IMR-90 (cell line): ENCODE measurements around the gene PRKAR1B. TPM values are rescaled to one million over a fixed set of nuclear protein-coding genes. Genes with fewer than 3 reads are reported as not detected.

ENCODE experiments used
- ATAC-seq: fragments of 200-7000 bp; cut with Tn5 transposase; 2 replicates; pipeline ENCODE4 v1.9.1; 2020; ENCODE audit warnings: low read depth, mild to moderate bottlenecking, moderate library complexity
- BruUV-seq: library from RNA; stranded (reverse); fragments of 400-500 nt; replicated peaks from 2 replicates; lab custom pipeline; 2021; lab: Mats Ljungman, UMichigan
- CTCF ChIA-PET: fragments of 300-600 bp; formaldehyde crosslinking; extraction: SDS; loops from one replicate; lab custom pipeline; 2021; ENCODE audit warnings: antibody characterized with exemption; lab: Yijun Ruan, JAX
- POLR2A ChIA-PET: fragments of 300-600 bp; sonication (Branson Sonifier 250); formaldehyde crosslinking; loops from one replicate; lab custom pipeline; 2022; ENCODE audit warnings: antibody characterized with exemption; ENCODE audit not compliant: unreplicated experiment; lab: Charles Lee
- DNase-seq: peaks from one replicate; pipeline ENCODE4 v3.0.0; 2013
- H2AFZ ChIP-seq: replicated peaks from 2 replicates; pipeline ENCODE3; 2013; ENCODE audit warnings: low read length, mild to moderate bottlenecking; ENCODE audit not compliant: poor library complexity
- H2AK5ac ChIP-seq: 2 replicates; pipeline ENCODE4 v1.6.1; 2013; ENCODE audit warnings: low read depth, low read length, inconsistent platforms
- H2AK9ac ChIP-seq: replicated peaks from 2 replicates; pipeline ENCODE3; 2013; ENCODE audit warnings: mild to moderate bottlenecking, low read depth, low read length, moderate library complexity; ENCODE audit not compliant: poor library complexity
- H2BK120ac ChIP-seq: 2 replicates; pipeline ENCODE4 v1.6.1; 2013; ENCODE audit warnings: low read depth, low read length, inconsistent platforms
- H2BK15ac ChIP-seq: 3 replicates; pipeline ENCODE4 v1.6.1; 2013; ENCODE audit warnings: low read depth, low read length, inconsistent platforms
- H2BK20ac ChIP-seq: 2 replicates; pipeline ENCODE4 v1.6.1; 2013; ENCODE audit warnings: low read depth, mild to moderate bottlenecking, inconsistent platforms, low read length, moderate library complexity
- H2BK5ac ChIP-seq: 2 replicates; pipeline ENCODE4 v1.6.1; 2013; ENCODE audit warnings: mild to moderate bottlenecking, low read depth, low read length, inconsistent platforms; ENCODE audit not compliant: poor library complexity, severe bottlenecking
- H3K14ac ChIP-seq: replicated peaks from 2 replicates; pipeline ENCODE4 v1.6.1; 2013; ENCODE audit warnings: low read depth, low read length, inconsistent platforms
- H3K18ac ChIP-seq: 2 replicates; pipeline ENCODE4 v1.6.1; 2013; ENCODE audit warnings: low read depth, low read length, control low read depth
- H3K23ac ChIP-seq: 2 replicates; pipeline ENCODE4 v1.6.1; 2013; ENCODE audit warnings: low read depth, low read length, inconsistent platforms
- H3K27ac ChIP-seq: 2 replicates; pipeline ENCODE4 v1.5.1; 2013; ENCODE audit warnings: mild to moderate bottlenecking, control low read depth, low read length; ENCODE audit not compliant: insufficient read depth
- H3K27me3 ChIP-seq: 2 replicates; pipeline ENCODE4 v1.6.1; 2013; ENCODE audit warnings: low read length; ENCODE audit not compliant: control insufficient read depth, insufficient read depth
- H3K36me3 ChIP-seq: 2 replicates; pipeline ENCODE4 v1.6.1; 2013; ENCODE audit warnings: low read length, mixed read lengths; ENCODE audit not compliant: control insufficient read depth, insufficient read depth
- H3K4ac ChIP-seq: 2 replicates; pipeline ENCODE4 v1.6.1; 2013; ENCODE audit warnings: low read depth, low read length, inconsistent platforms
- H3K4me1 ChIP-seq: 2 replicates; pipeline ENCODE4 v1.6.1; 2013; ENCODE audit warnings: low read length, mixed read lengths; ENCODE audit not compliant: control insufficient read depth, insufficient read depth
- H3K4me2 ChIP-seq: 2 replicates; pipeline ENCODE4 v1.6.1; 2013; ENCODE audit warnings: low read depth, mild to moderate bottlenecking, control low read depth, low read length, moderate library complexity
- H3K4me3 ChIP-seq: 2 replicates; pipeline ENCODE4 v1.5.1; 2013; ENCODE audit warnings: low read depth, mild to moderate bottlenecking, control low read depth, low read length, moderate library complexity; ENCODE audit not compliant: insufficient read depth
- H3K56ac ChIP-seq: 2 replicates; pipeline ENCODE4 v1.6.1; 2013; ENCODE audit warnings: low read length, inconsistent platforms; ENCODE audit not compliant: insufficient read depth; ENCODE audit errors: extremely low read depth
- H3K79me1 ChIP-seq, 2 experiments: 2 replicates each; pipeline ENCODE4 v1.6.1; 2013; ENCODE audit warnings: low read length in 2 of 2, inconsistent platforms in 1 of 2, low read depth in 1 of 2
- H3K9ac ChIP-seq: 2 replicates; pipeline ENCODE4 v1.6.1; 2013; ENCODE audit warnings: low read depth, low read length, control low read depth
- H3K9me1 ChIP-seq: 2 replicates; pipeline ENCODE4 v1.6.1; 2013; ENCODE audit warnings: low read length, inconsistent platforms; ENCODE audit not compliant: insufficient read depth
- H3K9me3 ChIP-seq: 2 replicates; pipeline ENCODE4 v1.6.1; 2013; ENCODE audit warnings: low read length; ENCODE audit not compliant: control insufficient read depth, insufficient read depth
- H4K20me1 ChIP-seq: 2 replicates; pipeline ENCODE4 v1.6.1; 2013; ENCODE audit warnings: low read length, inconsistent platforms; ENCODE audit not compliant: insufficient read depth
- H4K5ac ChIP-seq: 2 replicates; pipeline ENCODE4 v1.6.1; 2013; ENCODE audit warnings: mild to moderate bottlenecking, low read depth, low read length, control low read depth
- H4K8ac ChIP-seq, 2 experiments: 2 replicates each; pipeline ENCODE4 v1.6.1; 2013; ENCODE audit warnings: low read depth in 2 of 2, low read length in 2 of 2, control low read depth in 1 of 2, inconsistent platforms in 1 of 2
- H4K91ac ChIP-seq: 2 replicates; pipeline ENCODE4 v1.6.1; 2013; ENCODE audit warnings: low read depth, low read length, inconsistent platforms; ENCODE audit not compliant: insufficient read depth
- MAZ ChIP-seq: IDR thresholded peaks from 2 replicates; pipeline ENCODE4 v1.6.1; 2012; ENCODE audit warnings: low read depth, mild to moderate bottlenecking, low read length, improper control_type of control experiment, moderate library complexity, borderline replicate concordance
- SMC3 ChIP-seq: fragments of 150-350 bp; IDR thresholded peaks from 2 replicates; pipeline ENCODE4 v1.6.1; 2016; ENCODE audit warnings: low read depth, mild to moderate bottlenecking, antibody characterized with exemption, low read length, moderate library complexity
- WGBS, 2 experiments: methylation state at CpG; one replicate each; pipeline versions ENCODE4 v1.1.5 to v1.1.7; 2013; ENCODE audit warnings: missing lambda C conversion rate in 2 of 2; ENCODE audit not compliant: insufficient read length in 1 of 2; ENCODE audit errors: extremely low coverage in 2 of 2; 5-methylcytosine and 5-hydroxymethylcytosine counted together
- dilution Hi-C: fragments of 300-500 bp; cut with HindIII; formaldehyde crosslinking; loops from one replicate; pipeline ENCODE4 v1.14.3; 2018; ENCODE audit warnings: low sequenced_read_pairs; ENCODE audit not compliant: unreplicated experiment
- in situ Hi-C: fragments of 300-500 bp; cut with MboI; formaldehyde crosslinking; loops from 3 replicates; pipeline ENCODE4 v1.14.3; 2019; ENCODE audit warnings: low sequenced_read_pairs, inconsistent platforms, mixed read lengths
- intact Hi-C: fragments of 100-400 bp; cut with micrococcal nuclease; formaldehyde crosslinking; loops from 2 replicates; pipeline ENCODE4 v1.10.0; 2022
- polyA plus RNA-seq, 3 experiments: library from polyadenylated mRNA; depleted of rRNA; stranded (reverse); fragments of >200 nt; gene quantifications; 2 replicates each; pipeline ENCODE4 v1.2.3, GENCODE V29; 2012; ENCODE audit warnings: low replicate concordance in 1 of 3
- total RNA-seq: library from RNA; depleted of rRNA; stranded (reverse); fragments of >200 nt; gene quantifications from 2 replicates; pipeline ENCODE4 v1.2.3, GENCODE V29; 2012

PRKAR1B gene
- total and polyA plus RNA-seq, 2 of the 4 experiments (the other 2 are of a cell fraction): 15.2 to 20.2 TPM

DNA sequence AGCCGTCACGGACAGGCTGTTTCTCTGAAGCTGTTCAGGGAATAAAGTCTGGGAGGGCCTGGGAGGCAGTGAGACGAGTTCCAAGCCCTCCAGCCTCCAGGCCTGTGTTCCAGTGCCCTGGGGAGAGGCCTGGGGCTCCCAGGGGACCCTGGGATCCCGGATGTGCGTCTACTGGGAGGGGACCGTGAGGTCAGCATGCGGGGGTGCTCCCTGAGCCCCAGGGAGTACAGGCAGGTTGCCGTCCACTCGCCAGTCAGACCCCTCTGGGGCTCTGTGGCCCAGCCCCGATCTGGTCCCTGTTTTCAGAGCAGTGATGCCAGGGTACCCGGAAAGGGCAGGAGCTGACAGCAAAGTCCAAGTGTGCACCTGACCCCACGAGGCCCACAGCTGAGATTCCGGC, 81.5 kb downstream of the PRKAR1B start:
- Histone ChIP-seq H2AK9ac (no peak overlapping the region), H3K18ac (no peak overlapping the region), H2BK5ac (no peak overlapping the region), H4K8ac (no peak overlapping the region), H3K27me3 (no peaks in the 10 kb centered on the region), H3K4me3 (no peak overlapping the region), H2BK15ac (no peak overlapping the region), H4K20me1 (no peaks in the 10 kb centered on the region), H2BK20ac (no peak overlapping the region), H3K4ac (no peak overlapping the region), H3K9ac (no peak overlapping the region), H3K9me3 (peaks cover 10% of the 10 kb centered on the region; the same call in 1 of the 2 replicates), H2AK5ac (no peak overlapping the region), H3K36me3 (no peaks in the 10 kb centered on the region), H2AFZ (no peak overlapping the region), H3K4me2 (no peak overlapping the region), H3K23ac (no peak overlapping the region), H3K9me1 (no peaks in the 10 kb centered on the region), H3K14ac (no peak overlapping the region), H2BK120ac (no peak overlapping the region), H3K27ac (no peak overlapping the region), H3K4me1 (no peaks in the 10 kb centered on the region), H4K5ac (no peak overlapping the region), H3K79me1 (no peaks in the 10 kb centered on the region), H4K91ac (no peak overlapping the region), H3K56ac (no peak overlapping the region)
- no peak for DNase-seq
- dilution Hi-C loops: no loop called here
- intact Hi-C loops: no loop called here
- BruUV-seq: no TSS peak
- ATAC-seq: no peak
- POLR2A ChIA-PET: no interaction called here
- CTCF ChIA-PET: no interaction called here
- in situ Hi-C loops: no loop called here
- WGBS, 2 experiments: 78% methylated on average over 5 of the region's 13 CpGs; no CpG with 5 or more reads in 1 of the 2 experiments
- TF ChIP-seq SMC3: no peak
- TF ChIP-seq MAZ: no peak
